Keratinocyte (primary cell): ENCODE data around the gene TSHZ3. TPM values are rescaled to one million over a fixed set of nuclear protein-coding genes. Genes with fewer than 3 reads are reported as not detected.

ENCODE experiments used
- DNase-seq: peaks from one replicate; pipeline ENCODE4 v3.0.0-alpha.2; 2011; ENCODE audit warnings: low read depth, missing footprints, low spot score
- FAIRE-seq: peaks from 2 replicates; lab custom pipeline; 2011; peaks lifted over from hg19 to GRCh38; lab: Jason Lieb, UNC
- H2AFZ ChIP-seq: 2 replicates; pipeline ENCODE4 v1.6.0; 2012; ENCODE audit warnings: low read length, control low read depth, inconsistent platforms; ENCODE audit not compliant: control insufficient read depth
- H3K27ac ChIP-seq: 2 replicates; pipeline ENCODE4 v1.5.1; 2011; ENCODE audit warnings: low read length; ENCODE audit not compliant: control insufficient read depth, insufficient read depth
- H3K27me3 ChIP-seq: 3 replicates; pipeline ENCODE4 v1.6.0; 2011; ENCODE audit warnings: low read length; ENCODE audit not compliant: control insufficient read depth, insufficient read depth; ENCODE audit errors: extremely low read depth
- H3K36me3 ChIP-seq, 2 experiments: 2 replicates in 1 of 2; 3 replicates in 1 of 2; pipeline ENCODE4 v1.5.1; 2011; ENCODE audit warnings: low read length in 2 of 2, mild to moderate bottlenecking in 1 of 2; ENCODE audit not compliant: control insufficient read depth in 2 of 2, insufficient read depth in 2 of 2; ENCODE audit errors: extremely low read depth in 1 of 2
- H3K4me1 ChIP-seq: 3 replicates; pipeline ENCODE4 v1.5.1; 2011; ENCODE audit warnings: low read length; ENCODE audit not compliant: control insufficient read depth, insufficient read depth; ENCODE audit errors: extremely low read depth
- H3K4me2 ChIP-seq: 3 replicates; pipeline ENCODE4 v1.6.0; 2011; ENCODE audit warnings: low read depth, low read length; ENCODE audit not compliant: control insufficient read depth, insufficient read depth; ENCODE audit errors: extremely low read depth
- H3K4me3 ChIP-seq, 3 experiments: fragments of 200-600 bp in 1 of 3; sonication (generic) in 1 of 3; 2 replicates in 2 of 3; 3 replicates in 1 of 3; pipeline ENCODE4 v1.5.1; 2011 to 2016; ENCODE audit warnings: low read length in 3 of 3, mild to moderate bottlenecking in 3 of 3, control low read depth in 2 of 3, inconsistent platforms in 1 of 3, low read depth in 1 of 3, mixed read lengths in 1 of 3, mixed run types in 1 of 3, moderate library complexity in 1 of 3; ENCODE audit not compliant: control insufficient read depth in 2 of 3, insufficient read depth in 2 of 3; ENCODE audit errors: extremely low read depth in 1 of 3
- H3K79me2 ChIP-seq: 2 replicates; pipeline ENCODE4 v1.6.0; 2012; ENCODE audit warnings: low read length; ENCODE audit not compliant: control insufficient read depth, insufficient read depth
- H3K9ac ChIP-seq: 3 replicates; pipeline ENCODE4 v1.6.0; 2011; ENCODE audit warnings: low read length; ENCODE audit not compliant: control insufficient read depth, insufficient read depth; ENCODE audit errors: extremely low read depth
- H3K9me1 ChIP-seq: 3 replicates; pipeline ENCODE4 v1.6.0; 2011; ENCODE audit warnings: low read length; ENCODE audit not compliant: control insufficient read depth, insufficient read depth; ENCODE audit errors: extremely low read depth
- H3K9me3 ChIP-seq: 2 replicates; pipeline ENCODE4 v1.5.1; 2012; ENCODE audit warnings: low read depth, low read length; ENCODE audit not compliant: control insufficient read depth
- H4K20me1 ChIP-seq: 3 replicates; pipeline ENCODE4 v1.6.0; 2011; ENCODE audit warnings: low read length; ENCODE audit not compliant: control insufficient read depth, insufficient read depth; ENCODE audit errors: extremely low read depth
- CTCF ChIP-seq, 3 experiments: IDR thresholded peaks in 1 of 3; conservative IDR thresholded peaks in 1 of 3; optimal IDR thresholded peaks in 1 of 3; 2 replicates in 2 of 3; 3 replicates in 1 of 3; pipeline versions ENCODE3 to v1.5.1; 2011; ENCODE audit warnings: low read length in 3 of 3, mild to moderate bottlenecking in 3 of 3, moderate library complexity in 2 of 3, control low read depth in 1 of 3, inconsistent platforms in 1 of 3; ENCODE audit not compliant: insufficient read depth in 2 of 3; ENCODE audit errors: extremely low read depth in 1 of 3
- EZH2 ChIP-seq: IDR thresholded peaks from one replicate; pipeline ENCODE4 v1.6.1; 2012; ENCODE audit warnings: inconsistent platforms, mild to moderate bottlenecking, low read length, moderate library complexity
- dilution Hi-C: fragments of 300-500 bp; cut with MboI; formaldehyde crosslinking; loops from one replicate; pipeline ENCODE4 v1.7.0; 2020; ENCODE audit warnings: low sequenced_read_pairs; ENCODE audit not compliant: extremely low pct_ligation_motif_present
- polyA plus RNA-seq, 5 experiments: library from polyadenylated mRNA; depleted of rRNA in 3 of 5; stranded (reverse) in 3 of 5; stranded (forward) in 1 of 5; unstranded in 1 of 5; fragments of >200 nt; gene quantifications; 1 replicate in 1 of 5; 2 replicates in 3 of 5; 3 replicates in 1 of 5; pipeline versions ENCODE4 v1.2.1 to v1.2.3, GENCODE V29; 2011 to 2012; ENCODE audit warnings: missing spikeins in 2 of 5, low read depth in 1 of 5, low replicate concordance in 1 of 5

The TSHZ3 gene
- polyA plus RNA-seq, 1 donor (not counting 4 experiments of a cell fraction or from before 2014, with no cell fraction given) = 3.6 TPM

- H3K4me3 ChIP-seq = no peak overlapping the region
- H3K4me2 ChIP-seq = no peak overlapping the region
- no peak overlapping the region for H3K9ac ChIP-seq
- FAIRE-seq (no peak), DNase-seq (no peak)
- dilution Hi-C loops = no loop called here
- no peaks in the 10 kb centered on the region for H4K20me1 ChIP-seq
- no peaks in the 10 kb centered on the region for H3K9me3 ChIP-seq
- peaks cover 19% of the 10 kb centered on the region for H3K4me1 ChIP-seq
- no peak for TF ChIP-seq CTCF (optimal IDR thresholded peaks at IDR 0.05 in 1 of 3, IDR thresholded peaks at IDR 0.05 in 1 of 3, conservative IDR thresholded peaks at IDR 0.05 in 1 of 3; ENCODE audit: extremely low read depth in 1 of 3, insufficient read depth in 2 of 3, low read length in 3 of 3)
- TF ChIP-seq EZH2 = no peak
- H3K79me2 ChIP-seq = no peaks in the 10 kb centered on the region
- no peaks in the 10 kb centered on the region for H3K36me3 ChIP-seq
- H2AFZ ChIP-seq = no peak overlapping the region
- H3K27ac ChIP-seq = no peak overlapping the region
- H3K27me3 ChIP-seq = no peaks in the 10 kb centered on the region
- no peaks in the 10 kb centered on the region for H3K9me1 ChIP-seq
Observed at GRCh38 chr19:31252441-31252840, 96.8 kb downstream of the TSHZ3 start.

GRCh38 chr19:31249217-31249616 is 100.0 kb downstream of the TSHZ3 start:
- dilution Hi-C loops = no loop called here
- no peaks in the 10 kb centered on the region for H3K79me2 ChIP-seq
- H3K9me1 ChIP-seq = no peaks in the 10 kb centered on the region
- H3K4me3 ChIP-seq = no peak overlapping the region
- DNase-seq (no peak), FAIRE-seq (no peak)
- H3K36me3 ChIP-seq = no peaks in the 10 kb centered on the region
- no peak overlapping the region for H2AFZ ChIP-seq
- TF ChIP-seq EZH2 = no peak
- TF ChIP-seq CTCF (optimal IDR thresholded peaks at IDR 0.05 in 1 of 3, IDR thresholded peaks at IDR 0.05 in 1 of 3, conservative IDR thresholded peaks at IDR 0.05 in 1 of 3; ENCODE audit: extremely low read depth in 1 of 3, insufficient read depth in 2 of 3, low read length in 3 of 3) = peak in 2 of 3 experiments; percentile 5 to 41
- no peaks in the 10 kb centered on the region for H4K20me1 ChIP-seq
- peaks cover 9% of the 10 kb centered on the region for H3K4me1 ChIP-seq
- H3K4me2 ChIP-seq = no peak overlapping the region
- H3K9ac ChIP-seq = no peak overlapping the region
- H3K9me3 ChIP-seq = no peaks in the 10 kb centered on the region
- H3K27me3 ChIP-seq = no peaks in the 10 kb centered on the region
- H3K27ac ChIP-seq = no peak overlapping the region
